Esophagus muscularis mucosa (tissue), 4 donors: ENCODE data around the gene PTPRT. TPM values are rescaled to one million over a fixed set of nuclear protein-coding genes. Genes with fewer than 3 reads are reported as not detected.

Source experiments
- DNase-seq: peaks from one replicate; pipeline ENCODE4 v3.0.0-alpha.2; 2017; ENCODE audit errors: extremely low spot score
- H3K27ac ChIP-seq, 4 donors: fragments of 200-600 bp; sonication (generic); replicated peaks in 1 of 4; 1 replicate in 3 of 4; 2 replicates in 1 of 4; pipeline ENCODE4 v1.5.1; 2016 to 2019; ENCODE audit warnings: mild to moderate bottlenecking in 1 of 4
- H3K27me3 ChIP-seq, 4 donors: fragments of 200-600 bp; sonication (generic); one replicate each; pipeline versions ENCODE4 v1.5.1 to v1.6.0; 2016 to 2019
- H3K36me3 ChIP-seq, 4 donors: fragments of 200-600 bp; sonication (generic); one replicate each; pipeline ENCODE4 v1.5.1; 2016 to 2019
- H3K4me1 ChIP-seq, 4 donors: fragments of 200-600 bp; sonication (generic); one replicate each; pipeline ENCODE4 v1.5.1; 2016 to 2019
- H3K4me3 ChIP-seq, 4 donors: fragments of 200-600 bp; sonication (generic); 1 replicate in 2 of 4; 2 replicates in 2 of 4; pipeline ENCODE4 v1.5.1; 2016 to 2019; ENCODE audit warnings: mild to moderate bottlenecking in 4 of 4, moderate library complexity in 1 of 4
- H3K9me3 ChIP-seq, 4 donors: fragments of 200-600 bp; sonication (generic); 1 replicate in 3 of 4; 2 replicates in 1 of 4; pipeline ENCODE4 v1.5.1; 2016 to 2019
- CTCF ChIP-seq, 3 experiments: fragments of 200-600 bp in 2 of 3; fragments of 450-650 bp in 1 of 3; sonication (generic) in 2 of 3; IDR thresholded peaks; one replicate each; pipeline ENCODE4 v1.5.1; 2017 to 2019; ENCODE audit warnings: antibody characterized with exemption in 3 of 3, mild to moderate bottlenecking in 2 of 3, moderate library complexity in 1 of 3
- EP300 ChIP-seq: sonication (generic); formaldehyde crosslinking; IDR thresholded peaks from one replicate; pipeline ENCODE4 v1.6.1; 2017; ENCODE audit warnings: antibody characterized with exemption
- POLR2A ChIP-seq: fragments of 450-650 bp; IDR thresholded peaks from one replicate; pipeline ENCODE4 v1.6.1; 2017; ENCODE audit warnings: antibody characterized with exemption, moderate library complexity, mild to moderate bottlenecking, low read depth
- POLR2AphosphoS5 ChIP-seq, 2 donors: sonication (generic); formaldehyde crosslinking; IDR thresholded peaks; one replicate each; pipeline ENCODE4 v1.6.1; 2017; ENCODE audit warnings: antibody characterized with exemption in 2 of 2
- WGBS: methylation state at CpG from one replicate; pipeline ENCODE4 v1.1.5; 2018; 5-methylcytosine and 5-hydroxymethylcytosine counted together
- intact Hi-C: fragments of 100-400 bp; cut with DNase I; formaldehyde crosslinking; loops from one replicate; pipeline ENCODE4 v1.15.1; 2023
- total RNA-seq, 4 donors: library from RNA; depleted of rRNA; stranded (reverse); fragments of >200 nt; gene quantifications; one replicate each; pipeline versions ENCODE4 v1.1.0 to v1.2.1, GENCODE V29; 2016

The PTPRT gene
- total RNA-seq, 4 donors from 2014 or later, result 0.06 to 0.39 TPM; not detected in 2

GRCh38 chr20:43032459-43032858 lies 157.2 kb downstream of the PTPRT start:
- DNase-seq, result no peak
- H3K9me3 ChIP-seq, result no peaks in the 10 kb centered on the region
- H3K27me3 ChIP-seq, result peaks cover 0 to 19% (median 0%) of the 10 kb centered on the region in 4 donors
- no peak for TF ChIP-seq POLR2AphosphoS5 (IDR thresholded peaks at IDR 0.05)
- TF ChIP-seq EP300, result no peak
- no peak for TF ChIP-seq POLR2A
- TF ChIP-seq CTCF (IDR thresholded peaks at IDR 0.05), result no peak
- H3K27ac ChIP-seq, result no peak overlapping the region
- 50% methylated on average over 3 of the region's 3 CpGs for whole genome bisulfite sequencing
- intact Hi-C loops, result no loop called here
- no peak overlapping the region for H3K4me3 ChIP-seq
- no peaks in the 10 kb centered on the region for H3K36me3 ChIP-seq
- H3K4me1 ChIP-seq, result no peaks in the 10 kb centered on the region

- TF ChIP-seq POLR2A (no peak), CTCF (IDR thresholded peaks at IDR 0.05) (no peak), EP300 (no peak), POLR2AphosphoS5 (IDR thresholded peaks at IDR 0.05) (no peak)
- Histone ChIP-seq H3K27ac (no peak overlapping the region), H3K4me1 (no peaks in the 10 kb centered on the region), H3K27me3 (peaks cover 0 to 18% (median 0%) of the 10 kb centered on the region in 4 donors), H3K36me3 (no peaks in the 10 kb centered on the region), H3K4me3 (no peak overlapping the region), H3K9me3 (no peaks in the 10 kb centered on the region)
- DNase-seq, result no peak
- intact Hi-C loops, result no loop called here
- 79% methylated on average over 8 of the region's 8 CpGs for WGBS
Observed at GRCh38 chr20:43029176-43029575, 160.5 kb downstream of the PTPRT start.

- no peaks in the 10 kb centered on the region for H3K36me3 ChIP-seq
- no peak for TF ChIP-seq EP300
- no peak for TF ChIP-seq CTCF (IDR thresholded peaks at IDR 0.05)
- no peak for TF ChIP-seq POLR2AphosphoS5 (IDR thresholded peaks at IDR 0.05)
- no peak for TF ChIP-seq POLR2A
- no peak for DNase-seq
- intact Hi-C loops, result no loop called here
- no peak overlapping the region for H3K27ac ChIP-seq
- peaks cover 0 to 11% (median 0%) of the 10 kb centered on the region in 4 donors for H3K27me3 ChIP-seq
- no peaks in the 10 kb centered on the region for H3K4me1 ChIP-seq
- H3K4me3 ChIP-seq, result no peak overlapping the region
- WGBS, result 49% methylated on average over 3 of the region's 3 CpGs
- H3K9me3 ChIP-seq, result no peaks in the 10 kb centered on the region
Observed at GRCh38 chr20:43028470-43028869, 161.2 kb downstream of the PTPRT start.

- peak; percentile 70 for DNase-seq
- WGBS, result 21% methylated on average over 3 of the region's 3 CpGs
- intact Hi-C loops, result no loop called here
- Histone ChIP-seq H3K27me3 (no peaks in the 10 kb centered on the region), H3K27ac (no peak overlapping the region), H3K4me3 (no peak overlapping the region), H3K9me3 (no peaks in the 10 kb centered on the region), H3K4me1 (no peaks in the 10 kb centered on the region), H3K36me3 (no peaks in the 10 kb centered on the region)
- no peak for TF ChIP-seq POLR2A
- no peak for TF ChIP-seq POLR2AphosphoS5 (IDR thresholded peaks at IDR 0.05)
- no peak for TF ChIP-seq EP300
- no peak for TF ChIP-seq CTCF (IDR thresholded peaks at IDR 0.05)
Observed at GRCh38 chr20:43023836-43024235, 165.9 kb downstream of the PTPRT start.

GRCh38 chr20:43022568-43022967 lies 167.1 kb downstream of the PTPRT start:
- Histone ChIP-seq H3K4me1 (no peaks in the 10 kb centered on the region), H3K9me3 (no peaks in the 10 kb centered on the region), H3K27ac (no peak overlapping the region), H3K4me3 (no peak overlapping the region), H3K36me3 (no peaks in the 10 kb centered on the region), H3K27me3 (peaks cover 0 to 4% (median 0%) of the 10 kb centered on the region in 4 donors)
- DNase-seq, result peak; percentile 19
- TF ChIP-seq POLR2AphosphoS5 (IDR thresholded peaks at IDR 0.05), result no peak
- TF ChIP-seq CTCF (IDR thresholded peaks at IDR 0.05), result no peak
- TF ChIP-seq EP300, result no peak
- no peak for TF ChIP-seq POLR2A
- intact Hi-C loops, result no loop called here
- WGBS, result 95% methylated on average over 1 of the region's 1 CpG
